PC-9 (cell line): ENCODE measurements around the gene NRARP.

Experiments used
- CTCF ChIP-seq: fragments of 200-600 bp; sonication (generic); conservative IDR thresholded peaks from 2 replicates; pipeline ENCODE4 v1.6.1; 2017; ENCODE audit warnings: mixed run types, antibody characterized with exemption, mild to moderate bottlenecking, moderate library complexity
- EZH2 ChIP-seq: fragments of 200-600 bp; sonication (generic); IDR thresholded peaks from 2 replicates; pipeline ENCODE4 v1.8.0; 2017; ENCODE audit warnings: antibody characterized with exemption, low read depth

- TF ChIP-seq CTCF = no peak
- no peak for TF ChIP-seq EZH2
Measured at GRCh38 chr9:137310189-137311052, 8.3 kb upstream of the NRARP start.
